Measurements from ENCODE around the gene BNIP1.

Gene BNIP1

GRCh38 chr5:173191561-173191960 is 47.2 kb downstream of the BNIP1 start:
- H3K4me3 ChIP-seq (ENCODE audit: low read length in 2 of 2): no peak overlapping the region
- no peaks in the 10 kb centered on the region for H3K36me3 ChIP-seq (ENCODE audit: control insufficient read depth in 2 of 2, insufficient read depth in 2 of 2, low read length in 2 of 2)
- no peak overlapping the region for H3K27ac ChIP-seq (ENCODE audit: low read depth in 2 of 2, low read length in 2 of 2)
- no peak overlapping the region for H3K9ac ChIP-seq (ENCODE audit: low read depth in 1 of 2, low read length in 2 of 2)
- H3K9me3 ChIP-seq (ENCODE audit: control insufficient read depth in 2 of 2, low read length in 2 of 2): no peaks in the 10 kb centered on the region
- H3K27me3 ChIP-seq (ENCODE audit: control insufficient read depth in 2 of 2, insufficient read depth in 2 of 2, low read length in 2 of 2): peaks cover 0 to 2% of the 10 kb centered on the region in 2 donors
- H3K4me1 ChIP-seq (ENCODE audit: control insufficient read depth in 2 of 2, insufficient read depth in 2 of 2, low read length in 2 of 2): no peaks in the 10 kb centered on the region

- H3K9me3 ChIP-seq (ENCODE audit: control insufficient read depth in 2 of 2, low read length in 2 of 2): no peaks in the 10 kb centered on the region
- no peak overlapping the region for H3K4me3 ChIP-seq (ENCODE audit: low read length in 2 of 2)
- no peak overlapping the region for H3K9ac ChIP-seq (ENCODE audit: low read depth in 1 of 2, low read length in 2 of 2)
- H3K27me3 ChIP-seq (ENCODE audit: control insufficient read depth in 2 of 2, insufficient read depth in 2 of 2, low read length in 2 of 2): no peaks in the 10 kb centered on the region
- no peaks in the 10 kb centered on the region for H3K4me1 ChIP-seq (ENCODE audit: control insufficient read depth in 2 of 2, insufficient read depth in 2 of 2, low read length in 2 of 2)
- H3K36me3 ChIP-seq (ENCODE audit: control insufficient read depth in 2 of 2, insufficient read depth in 2 of 2, low read length in 2 of 2): no peaks in the 10 kb centered on the region
- H3K27ac ChIP-seq (ENCODE audit: low read depth in 2 of 2, low read length in 2 of 2): no peak overlapping the region
Measured at GRCh38 chr5:173192561-173192960, 48.2 kb downstream of the BNIP1 start.

GRCh38 chr5:173196133-173196952 is 52.0 kb downstream of the BNIP1 start:
- Histone ChIP-seq H3K36me3 (ENCODE audit: control insufficient read depth in 2 of 2, insufficient read depth in 2 of 2, low read length in 2 of 2) (no peaks in the 10 kb centered on the region), H3K27me3 (ENCODE audit: control insufficient read depth in 2 of 2, insufficient read depth in 2 of 2, low read length in 2 of 2) (no peaks in the 10 kb centered on the region), H3K9ac (ENCODE audit: low read depth in 1 of 2, low read length in 2 of 2) (no peak overlapping the region), H3K9me3 (ENCODE audit: control insufficient read depth in 2 of 2, low read length in 2 of 2) (peaks cover 4% of the 10 kb centered on the region in 2 donors), H3K27ac (ENCODE audit: low read depth in 2 of 2, low read length in 2 of 2) (no peak overlapping the region), H3K4me1 (ENCODE audit: control insufficient read depth in 2 of 2, insufficient read depth in 2 of 2, low read length in 2 of 2) (no peaks in the 10 kb centered on the region), H3K4me3 (ENCODE audit: low read length in 2 of 2) (no peak overlapping the region)

- Histone ChIP-seq H3K9ac (ENCODE audit: low read depth in 1 of 2, low read length in 2 of 2) (no peak overlapping the region), H3K9me3 (ENCODE audit: control insufficient read depth in 2 of 2, low read length in 2 of 2) (peaks cover 4% of the 10 kb centered on the region in 2 donors), H3K36me3 (ENCODE audit: control insufficient read depth in 2 of 2, insufficient read depth in 2 of 2, low read length in 2 of 2) (no peaks in the 10 kb centered on the region), H3K4me1 (ENCODE audit: control insufficient read depth in 2 of 2, insufficient read depth in 2 of 2, low read length in 2 of 2) (no peaks in the 10 kb centered on the region), H3K27me3 (ENCODE audit: control insufficient read depth in 2 of 2, insufficient read depth in 2 of 2, low read length in 2 of 2) (peaks cover under 1 to 3% of the 10 kb centered on the region in 2 donors), H3K27ac (ENCODE audit: low read depth in 2 of 2, low read length in 2 of 2) (no peak overlapping the region), H3K4me3 (ENCODE audit: low read length in 2 of 2) (no peak overlapping the region)
Measured at GRCh38 chr5:173197375-173197891, 53.1 kb downstream of the BNIP1 start.

GRCh38 chr5:173198049-173198448 is 53.7 kb downstream of the BNIP1 start:
- peaks cover 6 to 7% of the 10 kb centered on the region in 2 donors for H3K27me3 ChIP-seq (ENCODE audit: control insufficient read depth in 2 of 2, insufficient read depth in 2 of 2, low read length in 2 of 2)

GRCh38 chr5:173200356-173200755 is 56.0 kb downstream of the BNIP1 start:
- Histone ChIP-seq H3K27ac (ENCODE audit: low read depth in 2 of 2, low read length in 2 of 2) (no peak overlapping the region), H3K36me3 (ENCODE audit: control insufficient read depth in 2 of 2, insufficient read depth in 2 of 2, low read length in 2 of 2) (no peaks in the 10 kb centered on the region), H3K9ac (ENCODE audit: low read depth in 1 of 2, low read length in 2 of 2) (no peak overlapping the region), H3K27me3 (ENCODE audit: control insufficient read depth in 2 of 2, insufficient read depth in 2 of 2, low read length in 2 of 2) (peaks cover 8% of the 10 kb centered on the region in 2 donors), H3K9me3 (ENCODE audit: control insufficient read depth in 2 of 2, low read length in 2 of 2) (peaks cover 4% of the 10 kb centered on the region in 2 donors), H3K4me1 (ENCODE audit: control insufficient read depth in 2 of 2, insufficient read depth in 2 of 2, low read length in 2 of 2) (no peaks in the 10 kb centered on the region), H3K4me3 (ENCODE audit: low read length in 2 of 2) (no peak overlapping the region)

More at GRCh38 chr5:173198049-173198448, 53.7 kb downstream of the BNIP1 start:
- H3K4me1 ChIP-seq (ENCODE audit: control insufficient read depth in 2 of 2, insufficient read depth in 2 of 2, low read length in 2 of 2): no peaks in the 10 kb centered on the region
- no peak overlapping the region for H3K9ac ChIP-seq (ENCODE audit: low read depth in 1 of 2, low read length in 2 of 2)
- no peak overlapping the region for H3K4me3 ChIP-seq (ENCODE audit: low read length in 2 of 2)
- H3K27ac ChIP-seq (ENCODE audit: low read depth in 2 of 2, low read length in 2 of 2): no peak overlapping the region
- H3K9me3 ChIP-seq (ENCODE audit: control insufficient read depth in 2 of 2, low read length in 2 of 2): peaks cover 4% of the 10 kb centered on the region in 2 donors
- no peaks in the 10 kb centered on the region for H3K36me3 ChIP-seq (ENCODE audit: control insufficient read depth in 2 of 2, insufficient read depth in 2 of 2, low read length in 2 of 2)

GRCh38 chr5:173201636-173202265 is 57.4 kb downstream of the BNIP1 start:
- Histone ChIP-seq H3K27ac (ENCODE audit: low read depth in 2 of 2, low read length in 2 of 2) (no peak overlapping the region), H3K9me3 (ENCODE audit: control insufficient read depth in 2 of 2, low read length in 2 of 2) (peaks cover 4% of the 10 kb centered on the region in 2 donors), H3K27me3 (ENCODE audit: control insufficient read depth in 2 of 2, insufficient read depth in 2 of 2, low read length in 2 of 2) (peaks cover 8% of the 10 kb centered on the region in 2 donors), H3K9ac (ENCODE audit: low read depth in 1 of 2, low read length in 2 of 2) (no peak overlapping the region), H3K4me1 (ENCODE audit: control insufficient read depth in 2 of 2, insufficient read depth in 2 of 2, low read length in 2 of 2) (no peaks in the 10 kb centered on the region), H3K4me3 (ENCODE audit: low read length in 2 of 2) (no peak overlapping the region), H3K36me3 (ENCODE audit: control insufficient read depth in 2 of 2, insufficient read depth in 2 of 2, low read length in 2 of 2) (no peaks in the 10 kb centered on the region)

- Histone ChIP-seq H3K4me1 (ENCODE audit: control insufficient read depth in 2 of 2, insufficient read depth in 2 of 2, low read length in 2 of 2) (no peaks in the 10 kb centered on the region), H3K9me3 (ENCODE audit: control insufficient read depth in 2 of 2, low read length in 2 of 2) (peaks cover 4% of the 10 kb centered on the region in 2 donors), H3K27me3 (ENCODE audit: control insufficient read depth in 2 of 2, insufficient read depth in 2 of 2, low read length in 2 of 2) (peaks cover 8% of the 10 kb centered on the region in 2 donors), H3K36me3 (ENCODE audit: control insufficient read depth in 2 of 2, insufficient read depth in 2 of 2, low read length in 2 of 2) (no peaks in the 10 kb centered on the region), H3K4me3 (ENCODE audit: low read length in 2 of 2) (no peak overlapping the region), H3K9ac (ENCODE audit: low read depth in 1 of 2, low read length in 2 of 2) (no peak overlapping the region), H3K27ac (ENCODE audit: low read depth in 2 of 2, low read length in 2 of 2) (no peak overlapping the region)
Measured at GRCh38 chr5:173202266-173202875, 58.0 kb downstream of the BNIP1 start.

- H3K4me3 ChIP-seq (ENCODE audit: low read length in 2 of 2): no peak overlapping the region
- H3K36me3 ChIP-seq (ENCODE audit: control insufficient read depth in 2 of 2, insufficient read depth in 2 of 2, low read length in 2 of 2): no peaks in the 10 kb centered on the region
- peaks cover 3 to 4% of the 10 kb centered on the region in 2 donors for H3K9me3 ChIP-seq (ENCODE audit: control insufficient read depth in 2 of 2, low read length in 2 of 2)
- no peak overlapping the region for H3K27ac ChIP-seq (ENCODE audit: low read depth in 2 of 2, low read length in 2 of 2)
- H3K4me1 ChIP-seq (ENCODE audit: control insufficient read depth in 2 of 2, insufficient read depth in 2 of 2, low read length in 2 of 2): no peaks in the 10 kb centered on the region
- H3K27me3 ChIP-seq (ENCODE audit: control insufficient read depth in 2 of 2, insufficient read depth in 2 of 2, low read length in 2 of 2): peaks cover 8% of the 10 kb centered on the region in 2 donors
- H3K9ac ChIP-seq (ENCODE audit: low read depth in 1 of 2, low read length in 2 of 2): no peak overlapping the region
Measured at GRCh38 chr5:173204185-173204979, 60.1 kb downstream of the BNIP1 start.
